Measurements from ENCODE around the gene CD24. TPM values are rescaled to one million over a fixed set of nuclear protein-coding genes. Genes with fewer than 3 reads are reported as not detected.

Gene CD24
- total RNA-seq, 2 donors from 2014 or later = 392 to 545 TPM

GRCh38 chr6:106964954-106965353, 9.6 kb downstream of the CD24 start:
- Mint-ChIP-seq H3K4me1 (no peaks in the 10 kb centered on the region), H3K9me3 (no peaks in the 10 kb centered on the region)
- WGBS, 2 experiments (ENCODE audit: insufficient coverage in 1 of 2, insufficient read length in 1 of 2) = 100% methylated on average over 1 of the region's 1 CpG; no CpG with 5 or more reads in 1 of the 2 experiments

GRCh38 chr6:106964099-106964498, 10.4 kb downstream of the CD24 start:
- H3K4me3 Mint-ChIP-seq = no peak overlapping the region
- no peaks in the 10 kb centered on the region for H3K4me1 ChIP-seq (ENCODE audit: control insufficient read depth, insufficient read depth, low read length)
- no peaks in the 10 kb centered on the region for H3K27me3 Mint-ChIP-seq (ENCODE audit: insufficient read depth)
- no peaks in the 10 kb centered on the region for H3K4me1 Mint-ChIP-seq
- no peak for TF ChIP-seq CTCF (conservative IDR thresholded peaks at IDR 0.05)
- no peak for DNase-seq
- no peaks in the 10 kb centered on the region for H3K9me3 ChIP-seq (ENCODE audit: control insufficient read depth, low read length)
- no peak overlapping the region for H3K27ac Mint-ChIP-seq
- H3K27me3 ChIP-seq (ENCODE audit: control insufficient read depth, insufficient read depth, low read length, poor library complexity, severe bottlenecking) = no peaks in the 10 kb centered on the region
- H3K36me3 Mint-ChIP-seq (ENCODE audit: low read depth) = peaks cover 4% of the 10 kb centered on the region
- H3K36me3 ChIP-seq (ENCODE audit: control insufficient read depth, insufficient read depth, low read length) = no peaks in the 10 kb centered on the region
- H3K27ac ChIP-seq (ENCODE audit: low read depth, low read length) = no peak overlapping the region
- no peak overlapping the region for H3K4me3 ChIP-seq (ENCODE audit: low read length)
- H3K9me3 Mint-ChIP-seq = no peaks in the 10 kb centered on the region
- WGBS, 2 experiments (ENCODE audit: insufficient coverage in 1 of 2, insufficient read length in 1 of 2) = 83% methylated on average over 1 of the region's 1 CpG; no CpG with 5 or more reads in 1 of the 2 experiments
- no peak overlapping the region for H3K9ac ChIP-seq (ENCODE audit: extremely low read depth, low read length, poor library complexity, severe bottlenecking)

More at GRCh38 chr6:106964954-106965353, 9.6 kb downstream of the CD24 start:
- Mint-ChIP-seq H3K36me3 (ENCODE audit: low read depth) (peaks cover 10% of the 10 kb centered on the region), H3K27ac (no peak overlapping the region), H3K27me3 (ENCODE audit: insufficient read depth) (no peaks in the 10 kb centered on the region), H3K4me3 (no peak overlapping the region)
- no peaks in the 10 kb centered on the region for H3K4me1 ChIP-seq (ENCODE audit: control insufficient read depth, insufficient read depth, low read length)
- no peaks in the 10 kb centered on the region for H3K9me3 ChIP-seq (ENCODE audit: control insufficient read depth, low read length)
- no peaks in the 10 kb centered on the region for H3K36me3 ChIP-seq (ENCODE audit: control insufficient read depth, insufficient read depth, low read length)
- H3K4me3 ChIP-seq (ENCODE audit: low read length) = no peak overlapping the region
- no peak for DNase-seq
- H3K9ac ChIP-seq (ENCODE audit: extremely low read depth, low read length, poor library complexity, severe bottlenecking) = no peak overlapping the region
- no peak overlapping the region for H3K27ac ChIP-seq (ENCODE audit: low read depth, low read length)
- H3K27me3 ChIP-seq (ENCODE audit: control insufficient read depth, insufficient read depth, low read length, poor library complexity, severe bottlenecking) = no peaks in the 10 kb centered on the region
- no peak for TF ChIP-seq CTCF (conservative IDR thresholded peaks at IDR 0.05)

- no peak for DNase-seq
- Mint-ChIP-seq H3K9me3 (no peaks in the 10 kb centered on the region), H3K27me3 (ENCODE audit: insufficient read depth) (no peaks in the 10 kb centered on the region), H3K27ac (no peak overlapping the region), H3K4me1 (no peaks in the 10 kb centered on the region), H3K36me3 (ENCODE audit: low read depth) (no peaks in the 10 kb centered on the region), H3K4me3 (no peak overlapping the region)
- H3K27ac ChIP-seq (ENCODE audit: low read depth, low read length) = no peak overlapping the region
- H3K9me3 ChIP-seq (ENCODE audit: control insufficient read depth, low read length) = no peaks in the 10 kb centered on the region
- no peaks in the 10 kb centered on the region for H3K36me3 ChIP-seq (ENCODE audit: control insufficient read depth, insufficient read depth, low read length)
- H3K27me3 ChIP-seq (ENCODE audit: control insufficient read depth, insufficient read depth, low read length, poor library complexity, severe bottlenecking) = no peaks in the 10 kb centered on the region
- H3K9ac ChIP-seq (ENCODE audit: extremely low read depth, low read length, poor library complexity, severe bottlenecking) = no peak overlapping the region
- no peak for TF ChIP-seq CTCF (conservative IDR thresholded peaks at IDR 0.05)
- no peak overlapping the region for H3K4me3 ChIP-seq (ENCODE audit: low read length)
- H3K4me1 ChIP-seq (ENCODE audit: control insufficient read depth, insufficient read depth, low read length) = no peaks in the 10 kb centered on the region
- WGBS, 2 experiments (ENCODE audit: insufficient coverage in 1 of 2, insufficient read length in 1 of 2) = 91 to 100% methylated on average over 3 to 4 of the region's 4 CpGs
Observed at GRCh38 chr6:106963544-106963943, 11.0 kb downstream of the CD24 start.
